Heart right ventricle (tissue), 16 donors: ENCODE measurements around the gene PRSS1. TPM values are rescaled to one million over a fixed set of nuclear protein-coding genes. Genes with fewer than 3 reads are reported as not detected.
A peak's percentile ranks its signal among the peaks of the same experiment; 100 is the strongest.

ENCODE experiments used
- ATAC-seq, 8 donors: fragments of 200-7000 bp; cut with Tn5 transposase; one replicate each; pipeline ENCODE4 v1.9.1; 2020; ENCODE audit warnings: mild to moderate bottlenecking in 8 of 8, moderate library complexity in 8 of 8, moderate number of reproducible peaks in 1 of 8
- DNase-seq, 2 donors: peaks; one replicate each; pipeline ENCODE4 v3.0.0-alpha.2; 2020
- H3K27ac ChIP-seq, 10 donors: fragments of 200-600 bp; sonication (generic) in 2 of 10; one replicate each; pipeline versions ENCODE4 v1.5.0 to v1.8.0; 2020 to 2022; ENCODE audit warnings: mild to moderate bottlenecking in 3 of 10
- H3K27me3 ChIP-seq, 7 donors: fragments of 200-600 bp; one replicate each; pipeline ENCODE4 v1.8.0; 2021 to 2022; ENCODE audit warnings: mild to moderate bottlenecking in 2 of 7
- H3K36me3 ChIP-seq, 9 donors: fragments of 200-600 bp; sonication (generic) in 1 of 9; one replicate each; pipeline versions ENCODE4 v1.5.0 to v1.8.0; 2020 to 2022; ENCODE audit warnings: mild to moderate bottlenecking in 2 of 9
- H3K4me1 ChIP-seq, 9 donors: fragments of 200-600 bp; sonication (generic) in 1 of 9; one replicate each; pipeline versions ENCODE4 v1.5.0 to v1.8.0; 2020 to 2022; ENCODE audit warnings: mild to moderate bottlenecking in 4 of 9
- H3K4me3 ChIP-seq, 10 donors: fragments of 200-600 bp; sonication (generic) in 2 of 10; one replicate each; pipeline versions ENCODE4 v1.5.0 to v1.8.0; 2020 to 2022; ENCODE audit warnings: mild to moderate bottlenecking in 7 of 10, moderate library complexity in 2 of 10
- H3K9me3 ChIP-seq, 11 donors: fragments of 200-600 bp in 10 of 11; sonication (generic) in 2 of 11; one replicate each; pipeline versions ENCODE4 v1.5.0 to v1.8.0; 2013 to 2022; ENCODE audit warnings: mild to moderate bottlenecking in 2 of 11, control low read depth in 1 of 11, moderate library complexity in 1 of 11
- CTCF ChIP-seq, 9 donors: fragments of 200-600 bp; sonication (generic) in 2 of 9; IDR thresholded peaks; one replicate each; pipeline versions ENCODE4 v1.5.0 to v1.8.0; 2021 to 2022; ENCODE audit warnings: antibody characterized with exemption in 9 of 9, mild to moderate bottlenecking in 5 of 9, moderate library complexity in 1 of 9
- WGBS, 2 donors: extraction: QIAGEN DNeasy Blood & Tissue Kit; methylation state at CpG; one replicate each; pipeline ENCODE4 v1.1.7; 2013; ENCODE audit warnings: inconsistent platforms in 1 of 2; 5-methylcytosine and 5-hydroxymethylcytosine counted together
- intact Hi-C, 10 donors: fragments of 100-400 bp; cut with DNase I; formaldehyde crosslinking; loops; one replicate each; pipeline versions ENCODE4 v1.11.1 to v1.14.2; 2022
- polyA plus RNA-seq, 2 donors: library from polyadenylated mRNA; stranded (reverse); fragments of 200-250 nt; gene quantifications; one replicate each; pipeline ENCODE4 v1.2.3, GENCODE V29; 2013
- total RNA-seq, 10 donors: library from RNA; stranded (reverse); fragmentation: NEBNext Ultra II Directional in 3 of 10; extraction: Animal tissue kit (Norgen Biotek cat#: 25700) in 3 of 10; gene quantifications; one replicate each; pipeline versions ENCODE4 v1.2.1 to v1.2.4, GENCODE V29; 2021 to 2023
- donor health status: Arrhythmogenic right ventricular cardiomyopathy.
- donor health status: ischemic (EF 13 %, LVEDD 7.1; RV severe dilation, severe dysfunction).
- donor health status: healthy with polysubstance abuse.
- donor health status: DM: no; HTN: yes; CAD: no.
- donor health status: DM: no; HTN: no; CAD: no.
- donor health status: ischemic (EF 25% LVEDD 6.9; RV normal size, moderate dysfunction).
- donor health status: ischemic (EF 25% LVEDD 5.7; RV mildly dilated, moderate dysfunction).
- donor health status: healthy.
- donor health status: DM: yes; HTN: yes; CAD: no.
- donor health status: Ischemic cardiomyopathy.
- donor health status: ischemic (EF 35%, LVEDD 5.7; RV mildly dilated, moderate dysfunction).
- donor health status: nonischemic (EF 11% LVEDD 7.7; RV severe dilation, severe dysfunction).
- donor health status: DM: yes; HTN: yes; CAD: no.
- donor health status: PGD.
- donor health status: ischemic (EF 29% LVEDD 5.4; RV normal size, mild dysfunction).
- donor health status: nonischemic (EF 23%, LVEDD 6.1; RV moderate dilation, normal function).

Gene PRSS1
- total and polyA plus RNA-seq, 12 donors = 0.75 to 4.3 (median 3.7) TPM; not detected in 4

GRCh38 chr7:142796001-142796500 lies 46.8 kb downstream of the PRSS1 start:
- H3K27ac ChIP-seq = peak overlapping the region in 1 of 10 donors; percentile 91
- peaks cover 8 to 20% (median 16%) of the 10 kb centered on the region in 9 donors for H3K4me1 ChIP-seq
- 27 to 30% methylated on average over 9 of the region's 9 CpGs for WGBS, 2 donors
- intact Hi-C loops = no loop called here
- peaks cover 20 to 85% (median 72%) of the 10 kb centered on the region in 7 donors for H3K27me3 ChIP-seq
- peak overlapping the region in 4 of 10 donors; percentile 39 to 53 (median 46) for H3K4me3 ChIP-seq
- H3K36me3 ChIP-seq = no peaks in the 10 kb centered on the region
- DNase-seq (no peak), ATAC-seq (no peak)
- H3K9me3 ChIP-seq = no peaks in the 10 kb centered on the region
- TF ChIP-seq CTCF (IDR thresholded peaks at IDR 0.05) = no peak

- H3K36me3 ChIP-seq = no peaks in the 10 kb centered on the region
- H3K27me3 ChIP-seq = peaks cover 20 to 86% (median 76%) of the 10 kb centered on the region in 7 donors
- ATAC-seq = peak in 5 of 8 donors; percentile 10 to 40 (median 18)
- intact Hi-C loops = no loop called here
- DNase-seq = no peak
- WGBS, 2 donors = 3% methylated on average over 71 to 74 of the region's 74 CpGs
- peaks cover 8 to 20% (median 16%) of the 10 kb centered on the region in 9 donors for H3K4me1 ChIP-seq
- no peaks in the 10 kb centered on the region for H3K9me3 ChIP-seq
- peak overlapping the region in 2 of 10 donors; percentile 22 to 91 for H3K27ac ChIP-seq
- H3K4me3 ChIP-seq = peak overlapping the region; percentile 2 to 53 (median 42)
- TF ChIP-seq CTCF (IDR thresholded peaks at IDR 0.05) = no peak
Measured at GRCh38 chr7:142796501-142797390, 47.5 kb downstream of the PRSS1 start.

DNA sequence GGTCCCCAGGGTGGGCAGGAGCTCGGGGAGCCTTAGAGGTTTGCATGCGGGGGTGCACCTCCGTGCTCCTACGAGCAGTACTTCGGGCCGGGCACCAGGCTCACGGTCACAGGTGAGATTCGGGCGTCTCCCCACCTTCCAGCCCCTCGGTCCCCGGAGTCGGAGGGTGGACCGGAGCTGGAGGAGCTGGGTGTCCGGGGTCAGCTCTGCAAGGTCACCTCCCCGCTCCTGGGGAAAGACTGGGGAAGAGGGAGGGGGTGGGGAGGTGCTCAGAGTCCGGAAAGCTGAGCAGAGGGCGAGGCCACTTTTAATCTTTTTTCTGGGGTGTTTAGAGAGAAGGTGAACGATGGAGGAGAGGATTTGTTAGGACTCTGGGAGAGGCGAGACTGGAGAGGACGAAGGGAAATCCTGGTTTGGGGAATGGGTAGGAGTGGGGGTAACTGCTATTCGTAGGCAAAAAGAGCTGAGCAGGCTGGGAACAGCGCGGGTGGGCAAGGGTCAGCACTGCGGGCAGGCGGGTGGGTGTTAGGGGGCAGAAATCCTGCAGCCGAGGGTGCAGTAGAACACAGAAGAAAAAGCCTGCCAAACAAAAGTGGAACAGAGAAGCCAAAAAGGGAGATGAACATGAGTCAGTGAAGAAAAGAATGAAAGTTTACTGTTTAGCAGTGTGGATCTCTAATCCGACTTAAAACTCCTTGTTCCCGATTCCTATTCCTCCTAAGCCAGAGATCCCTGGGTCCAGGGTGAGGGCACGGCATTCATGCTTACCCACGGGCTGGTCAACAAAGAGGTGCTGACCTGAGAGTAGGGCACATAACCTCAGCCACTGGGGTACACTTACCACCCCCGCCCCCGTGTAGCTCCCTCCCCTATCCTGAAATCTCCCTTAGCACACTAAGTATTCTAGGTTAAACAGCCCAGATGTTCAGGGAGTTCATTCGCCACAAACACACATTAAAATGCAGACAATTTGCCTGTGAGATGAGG lies 48.4 kb downstream of the PRSS1 start:
- peak overlapping the region; percentile 2 to 53 (median 42) for H3K4me3 ChIP-seq
- WGBS, 2 donors = 4 to 5% methylated on average over 33 of the region's 33 CpGs
- peak overlapping the region in 1 of 10 donors; percentile 91 for H3K27ac ChIP-seq
- H3K9me3 ChIP-seq = no peaks in the 10 kb centered on the region
- peaks cover 8 to 20% (median 16%) of the 10 kb centered on the region in 9 donors for H3K4me1 ChIP-seq
- no peak for TF ChIP-seq CTCF (IDR thresholded peaks at IDR 0.05)
- ATAC-seq = peak in 1 of 8 donors; percentile 13
- intact Hi-C loops = no loop called here
- DNase-seq = no peak
- peaks cover 20 to 87% (median 72%) of the 10 kb centered on the region in 7 donors for H3K27me3 ChIP-seq
- H3K36me3 ChIP-seq = no peaks in the 10 kb centered on the region
